ENCODE data around the gene SNTG2. TPM values are rescaled to one million over a fixed set of nuclear protein-coding genes. Genes with fewer than 3 reads are reported as not detected.

The SNTG2 gene
- total and polyA plus RNA-seq, 2 donors (not counting 3 experiments of a cell fraction or from before 2014, with no cell fraction given): not detected

DNA sequence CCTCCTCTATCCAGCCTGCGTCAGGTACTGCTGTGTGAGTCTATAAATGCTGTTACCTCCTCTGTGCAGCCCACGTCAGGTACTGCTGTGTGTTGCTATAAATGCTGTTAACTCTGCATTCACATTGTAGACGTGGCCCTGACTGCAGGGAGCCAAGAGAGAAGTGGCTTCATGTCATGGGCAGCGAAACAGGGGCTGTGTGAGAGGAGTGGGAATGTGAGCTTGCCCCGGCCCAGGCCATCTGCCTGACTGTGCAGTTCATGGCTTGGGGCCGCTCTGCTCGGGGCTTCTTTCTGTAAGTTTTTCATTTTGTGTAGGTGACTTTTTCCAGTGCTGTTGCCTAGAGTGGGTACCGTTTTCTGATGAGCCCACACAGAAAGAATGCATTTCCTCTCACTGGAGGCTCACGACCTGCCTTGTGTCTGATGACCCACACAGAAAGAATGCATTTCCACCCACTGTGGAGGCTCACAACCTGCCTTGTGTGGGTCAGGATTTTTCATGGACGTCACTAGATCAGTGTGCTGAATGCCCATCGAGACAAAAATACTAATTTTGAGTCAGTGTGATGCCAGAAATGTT is 104.5 kb downstream of the SNTG2 start:
- CTCF ChIA-PET: no interaction called here
- DNase-seq (ENCODE audit: low read depth, low spot score) (no peak), FAIRE-seq (no peak)
- no peaks in the 10 kb centered on the region for H4K20me1 ChIP-seq (replicated peaks; ENCODE audit: control insufficient read depth, extremely low read depth, insufficient read depth, low read length)
- peaks cover 5% of the 10 kb centered on the region for H3K9me3 ChIP-seq (replicated peaks; ENCODE audit: control insufficient read depth, insufficient read depth, low read length)
- no peaks in the 10 kb centered on the region for H3K27me3 ChIP-seq (ENCODE audit: control insufficient read depth in 2 of 2, insufficient read depth in 2 of 2, low read length in 2 of 2)
- H3K36me3 ChIP-seq (ENCODE audit: control insufficient read depth in 2 of 2, extremely low read depth in 1 of 2, insufficient read depth in 2 of 2, low read length in 2 of 2): no peaks in the 10 kb centered on the region
- no peak for TF ChIP-seq POLR2A (IDR thresholded peaks at IDR 0.05; ENCODE audit: low read depth, low read length)
- no peak for TF ChIP-seq JUN (IDR thresholded peaks at IDR 0.05; ENCODE audit: borderline replicate concordance, insufficient read depth, insufficient read length, low read depth)
- TF ChIP-seq EZH2 (IDR thresholded peaks at IDR 0.05; ENCODE audit: borderline replicate concordance, low read depth, low read length, severe bottlenecking): no peak
- TF ChIP-seq MYC (IDR thresholded peaks at IDR 0.05; ENCODE audit: low read depth, low read length): no peak
- TF ChIP-seq MAX (IDR thresholded peaks at IDR 0.05; ENCODE audit: insufficient read depth, insufficient read length): no peak
- TF ChIP-seq GATA2 (IDR thresholded peaks at IDR 0.05; ENCODE audit: insufficient read depth, insufficient read length, low read depth, low read length): no peak
- no peak for TF ChIP-seq POLR2AphosphoS5 (IDR thresholded peaks at IDR 0.05; ENCODE audit: insufficient read depth, low read depth, low read length)
- TF ChIP-seq FOS (IDR thresholded peaks at IDR 0.05; ENCODE audit: borderline replicate concordance, insufficient read depth, low read length): no peak
- TF ChIP-seq, protein P1, sequence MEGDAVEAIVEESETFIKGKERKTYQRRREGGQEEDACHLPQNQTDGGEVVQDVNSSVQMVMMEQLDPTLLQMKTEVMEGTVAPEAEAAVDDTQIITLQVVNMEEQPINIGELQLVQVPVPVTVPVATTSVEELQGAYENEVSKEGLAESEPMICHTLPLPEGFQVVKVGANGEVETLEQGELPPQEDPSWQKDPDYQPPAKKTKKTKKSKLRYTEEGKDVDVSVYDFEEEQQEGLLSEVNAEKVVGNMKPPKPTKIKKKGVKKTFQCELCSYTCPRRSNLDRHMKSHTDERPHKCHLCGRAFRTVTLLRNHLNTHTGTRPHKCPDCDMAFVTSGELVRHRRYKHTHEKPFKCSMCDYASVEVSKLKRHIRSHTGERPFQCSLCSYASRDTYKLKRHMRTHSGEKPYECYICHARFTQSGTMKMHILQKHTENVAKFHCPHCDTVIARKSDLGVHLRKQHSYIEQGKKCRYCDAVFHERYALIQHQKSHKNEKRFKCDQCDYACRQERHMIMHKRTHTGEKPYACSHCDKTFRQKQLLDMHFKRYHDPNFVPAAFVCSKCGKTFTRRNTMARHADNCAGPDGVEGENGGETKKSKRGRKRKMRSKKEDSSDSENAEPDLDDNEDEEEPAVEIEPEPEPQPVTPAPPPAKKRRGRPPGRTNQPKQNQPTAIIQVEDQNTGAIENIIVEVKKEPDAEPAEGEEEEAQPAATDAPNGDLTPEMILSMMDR (IDR thresholded peaks at IDR 0.05; ENCODE audit: extremely low read depth in 1 of 2, insufficient read depth in 1 of 2, low read depth in 1 of 2, low read length in 2 of 2): no peak
- no peak overlapping the region for H3K4me3 ChIP-seq (replicated peaks in 1 of 3; ENCODE audit: insufficient read depth in 1 of 3, low read depth in 1 of 3, low read length in 3 of 3)
- no peaks in the 10 kb centered on the region for H3K9me1 ChIP-seq (replicated peaks; ENCODE audit: control insufficient read depth, extremely low read depth, insufficient read depth, low read length)
- no peak overlapping the region for H3K4me2 ChIP-seq (ENCODE audit: insufficient read depth, low read length)
- H3K4me1 ChIP-seq (ENCODE audit: control insufficient read depth, extremely low read depth, insufficient read depth, low read length): no peaks in the 10 kb centered on the region
- H3K9ac ChIP-seq (replicated peaks; ENCODE audit: extremely low read depth, insufficient read depth, low read length): no peak overlapping the region
- dilution Hi-C loops (cut with MboI; ENCODE audit: extremely low pct_ligation_motif_present, low sequenced_read_pairs): no loop called here
- no peak overlapping the region for H3K27ac ChIP-seq (ENCODE audit: insufficient read depth, low read depth, low read length)
- intact Hi-C loops (cut with micrococcal nuclease): no loop called here
- no peak overlapping the region for H2AFZ ChIP-seq (ENCODE audit: low read depth, low read length)
- no peaks in the 10 kb centered on the region for H3K79me2 ChIP-seq (ENCODE audit: control insufficient read depth, insufficient read depth, low read length)
- POLR2A ChIA-PET: no interaction called here
- no TSS peak for BruUV-seq (replicated peaks)
